ENCODE results near the gene HIPK4. TPM values are rescaled to one million over a fixed set of nuclear protein-coding genes. Genes with fewer than 3 reads are reported as not detected.

The HIPK4 gene
- total and polyA plus RNA-seq, 9 of the 15 experiments (the other 6 are each of a cell fraction or from before 2014, with no cell fraction given), result 0.06 to 0.09 TPM; not detected in 7

DNA sequence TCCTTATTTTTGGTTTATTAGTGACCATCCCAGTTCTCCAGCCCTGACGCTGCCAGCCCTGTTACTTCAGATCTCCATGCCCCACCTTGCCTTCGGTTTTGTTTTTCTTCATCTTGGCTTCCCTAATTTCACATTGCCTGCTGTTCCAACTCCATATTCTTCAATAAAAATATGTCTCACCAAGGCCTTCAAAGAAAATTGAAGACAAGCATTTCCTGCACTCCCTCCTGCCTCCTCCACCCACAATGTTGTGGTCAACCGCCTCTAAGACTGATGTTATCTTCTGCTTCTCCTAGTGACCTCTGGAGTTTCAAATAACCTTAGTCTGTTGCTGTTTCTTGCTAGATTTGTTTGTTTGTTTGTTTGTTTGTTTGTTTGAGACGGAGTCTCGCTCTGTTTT lies 26.9 kb downstream of the HIPK4 start (continued):
- TF ChIP-seq, protein P1, sequence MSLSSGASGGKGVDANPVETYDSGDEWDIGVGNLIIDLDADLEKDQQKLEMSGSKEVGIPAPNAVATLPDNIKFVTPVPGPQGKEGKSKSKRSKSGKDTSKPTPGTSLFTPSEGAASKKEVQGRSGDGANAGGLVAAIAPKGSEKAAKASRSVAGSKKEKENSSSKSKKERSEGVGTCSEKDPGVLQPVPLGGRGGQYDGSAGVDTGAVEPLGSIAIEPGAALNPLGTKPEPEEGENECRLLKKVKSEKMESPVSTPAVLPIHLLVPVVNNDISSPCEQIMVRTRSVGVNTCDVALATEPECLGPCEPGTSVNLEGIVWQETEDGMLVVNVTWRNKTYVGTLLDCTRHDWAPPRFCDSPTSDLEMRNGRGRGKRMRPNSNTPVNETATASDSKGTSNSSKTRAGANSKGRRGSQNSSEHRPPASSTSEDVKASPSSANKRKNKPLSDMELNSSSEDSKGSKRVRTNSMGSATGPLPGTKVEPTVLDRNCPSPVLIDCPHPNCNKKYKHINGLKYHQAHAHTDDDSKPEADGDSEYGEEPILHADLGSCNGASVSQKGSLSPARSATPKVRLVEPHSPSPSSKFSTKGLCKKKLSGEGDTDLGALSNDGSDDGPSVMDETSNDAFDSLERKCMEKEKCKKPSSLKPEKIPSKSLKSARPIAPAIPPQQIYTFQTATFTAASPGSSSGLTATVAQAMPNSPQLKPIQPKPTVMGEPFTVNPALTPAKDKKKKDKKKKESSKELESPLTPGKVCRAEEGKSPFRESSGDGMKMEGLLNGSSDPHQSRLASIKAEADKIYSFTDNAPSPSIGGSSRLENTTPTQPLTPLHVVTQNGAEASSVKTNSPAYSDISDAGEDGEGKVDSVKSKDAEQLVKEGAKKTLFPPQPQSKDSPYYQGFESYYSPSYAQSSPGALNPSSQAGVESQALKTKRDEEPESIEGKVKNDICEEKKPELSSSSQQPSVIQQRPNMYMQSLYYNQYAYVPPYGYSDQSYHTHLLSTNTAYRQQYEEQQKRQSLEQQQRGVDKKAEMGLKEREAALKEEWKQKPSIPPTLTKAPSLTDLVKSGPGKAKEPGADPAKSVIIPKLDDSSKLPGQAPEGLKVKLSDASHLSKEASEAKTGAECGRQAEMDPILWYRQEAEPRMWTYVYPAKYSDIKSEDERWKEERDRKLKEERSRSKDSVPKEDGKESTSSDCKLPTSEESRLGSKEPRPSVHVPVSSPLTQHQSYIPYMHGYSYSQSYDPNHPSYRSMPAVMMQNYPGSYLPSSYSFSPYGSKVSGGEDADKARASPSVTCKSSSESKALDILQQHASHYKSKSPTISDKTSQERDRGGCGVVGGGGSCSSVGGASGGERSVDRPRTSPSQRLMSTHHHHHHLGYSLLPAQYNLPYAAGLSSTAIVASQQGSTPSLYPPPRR (CRISPR knock-in tag; IDR thresholded peaks at IDR 0.05; ENCODE audit: borderline replicate concordance), result no peak
- TF ChIP-seq RCOR1 (IDR thresholded peaks at IDR 0.05; ENCODE audit: borderline replicate concordance in 1 of 2, low read depth in 2 of 2, low read length in 2 of 2) (peak in 1 of 2 experiments; percentile 90; a peak in 2 of 4 replicates), HLTF (IDR thresholded peaks at IDR 0.05) (no peak), PCBP2 (IDR thresholded peaks at IDR 0.05; ENCODE audit: low read depth, low read length, poor library complexity, severe bottlenecking) (no peak), MYC (IDR thresholded peaks at IDR 0.05; ENCODE audit: low read depth, low read length) (no peak), MYC (CRISPR knock-in tag; IDR thresholded peaks at IDR 0.05; ENCODE audit: borderline replicate concordance, low read depth) (no peak), FUS (optimal IDR thresholded peaks at IDR 0.05; ENCODE audit: low read depth, low read length) (no peak), HDAC3 (IDR thresholded peaks at IDR 0.05; ENCODE audit: borderline replicate concordance, partially characterized antibody) (no peak), SREBF1 (IDR thresholded peaks at IDR 0.05; ENCODE audit: borderline replicate concordance, low read depth, low read length) (no peak), PTTG1 (tag; IDR thresholded peaks at IDR 0.05; ENCODE audit: low read depth) (no peak), SREBF2 (CRISPR knock-in tag; IDR thresholded peaks at IDR 0.05) (no peak), HEY1 (CRISPR knock-in tag; IDR thresholded peaks at IDR 0.05; ENCODE audit: borderline replicate concordance) (no peak)
- TF ChIP-seq, protein P2, sequence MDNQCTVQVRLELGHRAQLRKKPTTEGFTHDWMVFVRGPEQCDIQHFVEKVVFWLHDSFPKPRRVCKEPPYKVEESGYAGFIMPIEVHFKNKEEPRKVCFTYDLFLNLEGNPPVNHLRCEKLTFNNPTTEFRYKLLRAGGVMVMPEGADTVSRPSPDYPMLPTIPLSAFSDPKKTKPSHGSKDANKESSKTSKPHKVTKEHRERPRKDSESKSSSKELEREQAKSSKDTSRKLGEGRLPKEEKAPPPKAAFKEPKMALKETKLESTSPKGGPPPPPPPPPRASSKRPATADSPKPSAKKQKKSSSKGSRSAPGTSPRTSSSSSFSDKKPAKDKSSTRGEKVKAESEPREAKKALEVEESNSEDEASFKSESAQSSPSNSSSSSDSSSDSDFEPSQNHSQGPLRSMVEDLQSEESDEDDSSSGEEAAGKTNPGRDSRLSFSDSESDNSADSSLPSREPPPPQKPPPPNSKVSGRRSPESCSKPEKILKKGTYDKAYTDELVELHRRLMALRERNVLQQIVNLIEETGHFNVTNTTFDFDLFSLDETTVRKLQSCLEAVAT (IDR thresholded peaks at IDR 0.05), result peak in 1 of 2 experiments; percentile 95; a peak in 3 of 4 replicates
- TF ChIP-seq, protein P3, sequence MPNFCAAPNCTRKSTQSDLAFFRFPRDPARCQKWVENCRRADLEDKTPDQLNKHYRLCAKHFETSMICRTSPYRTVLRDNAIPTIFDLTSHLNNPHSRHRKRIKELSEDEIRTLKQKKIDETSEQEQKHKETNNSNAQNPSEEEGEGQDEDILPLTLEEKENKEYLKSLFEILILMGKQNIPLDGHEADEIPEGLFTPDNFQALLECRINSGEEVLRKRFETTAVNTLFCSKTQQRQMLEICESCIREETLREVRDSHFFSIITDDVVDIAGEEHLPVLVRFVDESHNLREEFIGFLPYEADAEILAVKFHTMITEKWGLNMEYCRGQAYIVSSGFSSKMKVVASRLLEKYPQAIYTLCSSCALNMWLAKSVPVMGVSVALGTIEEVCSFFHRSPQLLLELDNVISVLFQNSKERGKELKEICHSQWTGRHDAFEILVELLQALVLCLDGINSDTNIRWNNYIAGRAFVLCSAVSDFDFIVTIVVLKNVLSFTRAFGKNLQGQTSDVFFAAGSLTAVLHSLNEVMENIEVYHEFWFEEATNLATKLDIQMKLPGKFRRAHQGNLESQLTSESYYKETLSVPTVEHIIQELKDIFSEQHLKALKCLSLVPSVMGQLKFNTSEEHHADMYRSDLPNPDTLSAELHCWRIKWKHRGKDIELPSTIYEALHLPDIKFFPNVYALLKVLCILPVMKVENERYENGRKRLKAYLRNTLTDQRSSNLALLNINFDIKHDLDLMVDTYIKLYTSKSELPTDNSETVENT (CRISPR knock-in tag; IDR thresholded peaks at IDR 0.05), result no peak

All from K562 (cell line).